Stimulated activated CD4-positive, alpha-beta T cell treated with anti-CD3 and anti-CD28 coated beads, Interleukin-4, amount 100 ng/mL, for 4 hours (primary cell): Measurements from ENCODE around the gene SRA1.

Source experiments
- DNase-seq, 2 experiments: peaks; one replicate each; pipeline ENCODE4 v3.0.0-alpha.2; 2020

SRA1 gene

GRCh38 chr5:140570058-140570457, 12.8 kb upstream of the SRA1 start:
- no peak for DNase-seq

GRCh38 chr5:140569197-140569596, 11.9 kb upstream of the SRA1 start:
- DNase-seq: no peak

DNA sequence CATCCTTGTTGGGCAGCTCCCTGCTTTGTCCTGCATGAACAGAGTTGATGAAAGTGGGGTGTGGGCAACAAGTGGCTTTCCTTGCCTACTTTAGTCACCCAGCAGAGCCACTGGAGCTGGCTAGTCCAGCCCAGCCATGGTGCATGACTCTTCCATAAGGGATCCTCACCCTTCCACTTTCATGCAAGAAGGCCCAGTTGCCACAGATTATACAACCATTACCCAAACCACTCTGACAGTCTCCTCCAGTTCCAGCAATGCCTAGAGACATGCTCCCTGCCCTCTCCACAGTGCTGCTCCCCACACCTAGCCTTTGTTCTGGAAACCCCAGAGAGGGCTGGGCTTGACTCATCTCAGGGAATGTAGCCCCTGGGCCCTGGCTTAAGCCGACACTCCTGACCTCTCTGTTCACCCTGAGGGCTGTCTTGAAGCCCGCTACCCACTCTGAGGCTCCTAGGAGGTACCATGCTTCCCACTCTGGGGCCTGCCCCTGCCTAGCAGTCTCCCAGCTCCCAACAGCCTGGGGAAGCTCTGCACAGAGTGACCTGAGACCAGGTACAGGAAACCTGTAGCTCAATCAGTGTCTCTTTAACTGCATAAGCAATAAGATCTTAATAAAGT, 11.3 kb upstream of the SRA1 start:
- no peak for DNase-seq

GRCh38 chr5:140567871-140568270, 10.6 kb upstream of the SRA1 start:
- DNase-seq: no peak

GRCh38 chr5:140567136-140567818, 10.0 kb upstream of the SRA1 start:
- no peak for DNase-seq

GRCh38 chr5:140566665-140567064, 9.4 kb upstream of the SRA1 start:
- DNase-seq: no peak

DNA sequence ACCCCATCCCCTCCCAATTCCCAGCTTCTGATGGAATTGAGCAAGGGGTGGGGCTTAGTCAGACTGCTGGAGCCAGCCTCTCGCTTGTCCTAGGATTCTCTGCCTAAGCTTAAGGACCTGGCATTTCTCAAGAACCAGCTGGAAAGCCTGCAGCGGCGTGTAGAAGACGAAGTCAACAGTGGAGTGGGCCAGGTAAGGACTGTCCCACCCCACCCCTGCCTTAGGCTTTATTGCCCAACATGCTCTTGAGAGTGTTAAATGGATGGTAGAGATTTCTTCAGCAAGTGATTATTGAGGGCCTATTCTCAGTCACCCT, 8.5 kb upstream of the SRA1 start:
- no peak for DNase-seq

DNA sequence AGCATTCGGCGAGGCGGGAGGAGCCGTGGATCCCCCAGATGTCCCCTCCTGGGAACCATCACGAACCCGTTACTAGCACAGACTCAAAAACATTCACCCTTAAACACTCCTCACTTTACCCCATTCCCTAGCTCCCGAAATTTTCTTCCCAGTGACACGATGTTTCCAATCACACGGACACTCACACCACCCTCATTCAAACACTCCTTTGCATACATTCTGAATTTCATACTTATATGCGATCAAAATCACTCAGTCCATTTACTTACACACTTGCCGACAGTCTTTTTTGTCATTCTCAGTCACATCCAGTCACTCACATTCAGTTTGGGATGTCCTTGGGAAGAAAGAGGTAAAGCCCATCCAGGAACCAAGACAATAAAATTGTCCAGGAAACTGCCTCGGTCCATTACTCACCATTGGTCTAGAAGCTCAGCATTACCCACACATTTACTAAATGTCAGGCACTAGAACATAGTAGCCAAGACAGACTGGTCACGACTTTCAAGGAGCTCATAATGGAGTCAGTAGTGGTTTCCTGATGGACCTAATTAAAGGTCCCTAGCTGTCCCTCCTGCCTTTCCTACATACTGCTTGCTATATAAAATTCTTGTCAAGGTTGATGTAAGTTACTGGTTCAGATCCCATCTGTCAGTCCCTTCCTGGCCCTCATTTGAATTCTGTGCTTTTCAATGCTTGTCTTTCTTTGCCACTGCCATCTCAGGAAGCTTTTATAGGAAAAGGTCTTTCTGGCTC, 7.9 kb upstream of the SRA1 start:
- DNase-seq: no peak

GRCh38 chr5:140564196-140565023, 7.1 kb upstream of the SRA1 start, which contains the start of the genes APBB3 and SLC35A4:
Gene APBB3, minus strand, starts transcription at chr5:140564598. Its CDS starts 353 bp downstream, at chr5:140564245.
Gene SLC35A4, plus strand, starts transcription at chr5:140564828. Its CDS starts 2,342 bp downstream, at chr5:140567170.
- peak; percentile 89 to 98 for DNase-seq

- no peak for DNase-seq
Measured at GRCh38 chr5:140563596-140563995, 6.3 kb upstream of the SRA1 start.

DNA sequence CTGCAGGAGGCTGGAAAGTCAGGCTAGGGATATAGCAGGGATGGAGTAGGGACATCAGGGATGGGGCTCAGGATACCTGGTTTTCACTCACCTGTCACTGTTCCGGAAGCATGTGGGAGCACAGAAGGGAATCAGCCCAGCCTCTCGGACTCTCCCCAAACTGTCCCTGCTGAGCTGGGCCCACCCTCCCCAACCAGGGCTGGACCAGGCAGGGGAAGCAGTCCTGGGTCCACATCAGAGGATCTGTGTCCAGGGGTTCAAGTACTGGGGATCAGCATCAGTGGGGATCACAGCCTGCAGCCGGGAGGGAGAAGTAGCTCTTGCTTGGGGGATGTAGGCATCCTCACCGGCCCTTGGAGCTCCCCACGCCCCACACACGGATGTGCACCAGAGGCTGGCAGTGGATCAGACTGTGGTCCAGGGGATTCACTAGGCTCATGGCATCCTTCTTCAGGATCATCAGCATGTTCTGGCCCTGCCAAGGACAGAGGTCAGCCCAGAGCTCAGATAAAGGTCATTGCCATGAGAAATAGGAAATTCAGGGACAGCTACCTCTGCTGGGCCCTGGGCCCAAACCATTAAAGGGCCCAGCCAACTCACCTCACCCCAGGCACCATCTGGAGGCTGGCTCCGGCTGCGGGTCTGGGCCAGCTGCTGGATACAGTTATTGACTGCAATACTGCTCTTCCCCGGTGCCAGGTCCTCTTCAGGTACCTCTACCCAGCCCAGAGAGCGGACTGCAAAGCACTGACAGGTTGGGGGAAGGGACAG, 4.7 kb upstream of the SRA1 start:
- DNase-seq: no peak

DNA sequence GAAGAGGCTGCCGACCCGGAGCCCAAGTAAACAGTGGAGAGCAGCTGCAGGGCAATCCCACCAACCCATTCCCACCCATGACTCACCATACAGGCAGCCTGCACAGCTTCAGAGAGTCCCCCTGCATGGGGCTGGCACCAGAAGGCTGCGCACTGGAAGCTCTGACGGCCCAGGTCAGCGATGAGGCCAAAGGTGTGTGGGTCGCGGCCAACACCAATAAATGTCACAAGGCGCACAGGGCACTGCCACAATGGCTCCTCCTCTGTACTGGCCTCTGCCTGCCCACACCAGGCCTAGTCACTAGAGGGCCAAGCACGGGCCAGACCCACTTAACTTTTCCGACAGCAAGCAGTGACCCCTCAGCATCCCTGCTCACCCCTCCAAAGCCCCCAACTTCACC, 3.0 kb upstream of the SRA1 start:
- DNase-seq: no peak

- no peak for DNase-seq
Measured at GRCh38 chr5:140558542-140558941, 1.3 kb upstream of the SRA1 start.

GRCh38 chr5:140557965-140558364, 692 bp upstream of the SRA1 start:
- no peak for DNase-seq

DNA sequence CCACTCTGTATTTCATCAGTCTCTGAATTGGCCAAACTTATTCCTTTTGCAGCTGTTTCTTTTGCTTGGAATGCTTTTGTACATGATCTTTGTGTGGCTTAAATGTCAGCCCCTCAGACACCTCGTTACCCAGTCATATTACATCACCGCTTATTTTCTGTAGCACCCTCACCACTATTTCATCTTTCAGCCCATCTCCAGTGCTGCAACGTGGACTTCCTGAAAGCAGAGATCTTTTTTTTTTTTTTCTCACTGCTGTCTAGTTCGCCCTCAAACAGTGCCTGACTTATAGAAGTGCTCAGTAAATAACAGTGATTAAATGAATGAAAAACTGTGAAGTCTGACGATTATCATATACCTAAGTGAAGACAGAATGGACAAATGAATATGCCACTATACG, 835 bp downstream of the SRA1 start:
- no peak for DNase-seq

DNA sequence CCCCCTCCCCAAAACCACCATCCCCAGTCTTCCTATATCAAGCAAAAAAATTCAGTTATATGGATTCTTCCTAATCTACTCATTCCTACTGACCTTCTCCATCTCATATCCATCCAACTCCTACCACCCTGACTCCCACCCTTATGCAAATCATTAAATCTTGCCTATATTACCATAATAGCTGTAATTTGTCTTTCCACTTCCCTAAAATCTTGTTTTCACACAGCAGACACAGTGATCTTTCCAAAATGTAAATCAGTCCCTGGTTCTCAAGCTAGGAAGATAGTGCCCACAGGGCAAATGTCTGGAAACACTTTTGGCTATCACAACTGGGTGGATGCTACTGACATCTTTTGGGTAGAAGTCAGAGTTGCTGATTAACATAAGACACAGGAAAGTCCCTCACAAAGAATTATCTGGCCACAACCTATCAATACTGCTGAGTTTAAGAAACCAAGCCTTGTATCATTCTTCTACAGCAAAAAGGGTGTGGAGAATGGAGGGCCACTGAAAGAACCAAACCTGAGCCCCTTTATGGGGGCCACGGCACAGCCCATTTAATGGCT, 1.4 kb downstream of the SRA1 start:
- no peak for DNase-seq

DNA sequence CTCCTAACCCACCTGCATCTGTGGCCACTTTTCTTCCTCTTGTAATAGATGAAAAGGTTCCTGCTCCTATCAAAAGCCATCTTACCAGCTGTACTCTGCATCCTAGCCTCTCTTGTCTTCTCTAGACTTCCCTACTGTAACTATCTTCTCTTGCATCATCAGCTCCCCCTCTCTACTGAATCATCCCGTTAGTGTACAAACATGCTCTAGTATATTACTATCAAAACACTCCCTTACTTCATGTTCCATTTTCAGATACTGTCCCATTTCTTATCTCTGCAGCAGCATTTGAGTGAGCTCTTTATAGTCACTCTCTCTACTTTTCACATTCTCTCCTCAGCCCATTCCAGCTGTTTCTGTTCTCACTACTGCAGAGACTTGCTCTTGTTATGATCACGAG, 2.8 kb downstream of the SRA1 start:
- no peak for DNase-seq

DNA sequence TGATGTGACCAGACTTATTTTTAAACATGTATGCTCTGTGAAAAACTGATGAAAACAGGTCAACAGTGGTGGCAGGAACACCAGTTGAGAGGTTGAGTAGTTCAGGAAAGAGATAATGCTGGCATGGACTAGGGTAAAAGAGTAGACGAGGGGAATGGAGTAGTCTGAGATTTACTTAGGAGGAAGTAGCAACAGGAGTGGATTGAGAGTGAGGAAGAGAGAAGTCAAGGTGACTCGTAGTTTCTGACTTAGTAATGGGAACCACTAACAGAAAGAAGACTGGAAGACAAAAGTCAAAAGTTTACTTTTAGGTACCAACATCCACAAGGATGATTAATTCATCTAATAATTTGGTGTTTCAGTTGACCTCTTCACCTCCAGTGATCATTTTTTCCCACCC, 3.6 kb downstream of the SRA1 start:
- DNase-seq: no peak

DNA sequence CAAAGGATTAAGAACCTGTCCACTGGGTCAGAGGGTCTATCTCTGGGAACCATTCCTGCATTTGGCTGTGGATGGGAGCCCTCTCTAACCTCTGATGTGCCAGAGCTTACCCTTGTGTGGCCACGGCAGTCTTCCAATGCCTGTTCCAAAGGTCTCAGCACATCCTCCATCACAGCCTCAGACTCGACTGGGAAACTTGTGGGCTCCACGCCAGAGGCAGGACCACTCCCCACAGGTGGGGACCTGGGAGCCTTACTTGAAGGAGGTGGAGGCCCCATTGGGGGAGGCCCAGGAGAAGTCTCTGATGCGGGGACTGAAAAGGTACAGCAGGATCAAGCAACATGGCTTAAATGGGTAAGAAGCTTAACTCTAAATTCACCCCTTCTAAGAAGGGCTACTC, 5.4 kb downstream of the SRA1 start:
- DNase-seq: no peak

DNA sequence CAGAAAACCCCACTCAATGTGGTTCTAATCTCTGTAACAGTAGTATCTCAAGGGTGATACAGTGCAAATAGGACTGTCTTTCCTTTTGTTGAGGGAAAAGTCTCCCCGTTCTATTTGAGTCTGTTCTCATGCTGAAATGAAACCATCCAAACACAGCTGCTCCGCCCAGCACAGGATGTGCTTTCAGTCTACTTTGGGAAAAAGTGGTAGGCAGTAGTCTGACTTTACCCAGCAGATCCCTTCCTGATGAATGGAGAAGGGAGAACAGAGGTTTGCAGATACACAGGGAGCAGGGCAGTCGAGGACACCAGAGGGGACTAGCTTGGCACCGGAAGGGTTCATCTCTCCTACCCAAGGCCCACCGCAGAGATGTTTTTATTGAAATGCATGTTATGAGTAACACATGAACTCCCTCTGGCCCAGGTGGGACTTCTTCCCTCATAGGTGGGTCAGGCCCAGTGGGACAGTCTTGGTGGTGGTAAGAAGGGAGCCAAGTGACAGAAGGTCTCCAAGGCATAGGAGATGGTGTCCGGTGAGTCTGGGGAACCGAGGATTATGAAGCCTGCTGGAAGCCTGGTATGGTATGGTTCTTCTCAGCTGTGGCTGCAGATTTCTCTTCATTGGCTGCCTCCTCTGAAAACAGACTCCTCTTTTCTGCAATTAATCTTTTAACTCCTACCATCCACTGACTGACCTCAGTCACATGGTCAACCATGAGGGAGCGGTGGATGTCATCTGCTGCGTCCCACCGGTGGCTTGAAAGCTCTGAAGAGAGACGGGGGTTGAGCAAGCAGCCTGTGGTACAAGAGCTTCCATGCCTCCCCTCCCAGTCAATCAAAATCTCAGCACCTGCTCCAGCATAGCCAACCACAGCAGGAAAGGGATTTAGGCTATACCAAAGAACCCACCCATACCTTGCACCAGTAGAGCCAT, 6.9 kb downstream of the SRA1 start:
- no peak for DNase-seq
